Measurements from ENCODE around the gene HK2. TPM values are rescaled to one million over a fixed set of nuclear protein-coding genes. Genes with fewer than 3 reads are reported as not detected.

HK2 gene
- total RNA-seq, 2 donors from 2014 or later: 8.7 to 114 TPM

DNA sequence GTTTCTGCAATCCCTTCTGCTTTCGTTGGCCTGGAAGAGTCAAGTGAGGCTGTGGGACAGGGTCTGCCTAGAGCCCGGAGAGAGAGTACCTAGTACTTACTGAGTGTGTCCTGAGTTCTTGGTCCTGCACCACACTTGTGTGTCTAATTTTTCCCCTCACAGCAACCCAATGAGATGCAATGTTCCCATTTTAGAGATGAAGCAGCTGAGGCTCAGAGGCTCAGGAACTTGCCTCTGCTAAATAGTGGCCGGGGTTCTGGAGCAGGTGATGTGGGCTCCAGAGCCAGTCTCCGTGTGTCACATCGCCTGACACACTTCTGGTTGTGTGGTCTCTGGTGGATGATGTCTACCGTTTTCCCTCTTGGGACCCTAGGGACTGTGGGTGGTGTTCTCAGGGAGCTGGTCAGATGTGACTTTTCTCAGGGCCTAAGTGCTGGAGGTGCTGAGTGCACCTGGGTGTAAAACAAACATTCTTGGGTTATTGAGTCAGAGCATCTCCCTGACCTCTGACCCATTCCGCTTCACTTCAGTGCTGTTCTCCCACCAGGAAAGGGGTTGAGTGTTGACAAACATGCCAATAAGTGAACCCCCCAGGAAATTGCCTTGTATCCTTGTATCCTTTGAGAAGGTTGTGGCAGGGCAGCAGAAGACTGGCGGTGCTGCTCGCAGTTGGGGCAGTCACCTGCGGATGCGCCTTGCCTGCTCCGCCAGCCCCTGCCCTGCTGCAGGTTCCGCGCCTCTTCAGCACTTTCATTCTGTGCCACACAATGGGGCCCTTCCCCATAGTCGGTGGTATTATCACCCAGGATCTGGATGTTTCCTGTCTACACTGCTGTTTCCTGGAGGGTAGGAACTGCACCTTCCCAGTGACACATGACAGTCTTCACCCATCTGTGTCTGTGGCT lies 32.1 kb downstream of the HK2 start:
- no peak overlapping the region for H3K4me3 ChIP-seq
- no peak for DNase-seq (ENCODE audit: low spot score)
- H3K27ac ChIP-seq: no peak overlapping the region
- no peak for TF ChIP-seq POLR2AphosphoS5 (IDR thresholded peaks at IDR 0.05)
- TF ChIP-seq POLR2A (IDR thresholded peaks at IDR 0.05): no peak
- TF ChIP-seq, protein P1, sequence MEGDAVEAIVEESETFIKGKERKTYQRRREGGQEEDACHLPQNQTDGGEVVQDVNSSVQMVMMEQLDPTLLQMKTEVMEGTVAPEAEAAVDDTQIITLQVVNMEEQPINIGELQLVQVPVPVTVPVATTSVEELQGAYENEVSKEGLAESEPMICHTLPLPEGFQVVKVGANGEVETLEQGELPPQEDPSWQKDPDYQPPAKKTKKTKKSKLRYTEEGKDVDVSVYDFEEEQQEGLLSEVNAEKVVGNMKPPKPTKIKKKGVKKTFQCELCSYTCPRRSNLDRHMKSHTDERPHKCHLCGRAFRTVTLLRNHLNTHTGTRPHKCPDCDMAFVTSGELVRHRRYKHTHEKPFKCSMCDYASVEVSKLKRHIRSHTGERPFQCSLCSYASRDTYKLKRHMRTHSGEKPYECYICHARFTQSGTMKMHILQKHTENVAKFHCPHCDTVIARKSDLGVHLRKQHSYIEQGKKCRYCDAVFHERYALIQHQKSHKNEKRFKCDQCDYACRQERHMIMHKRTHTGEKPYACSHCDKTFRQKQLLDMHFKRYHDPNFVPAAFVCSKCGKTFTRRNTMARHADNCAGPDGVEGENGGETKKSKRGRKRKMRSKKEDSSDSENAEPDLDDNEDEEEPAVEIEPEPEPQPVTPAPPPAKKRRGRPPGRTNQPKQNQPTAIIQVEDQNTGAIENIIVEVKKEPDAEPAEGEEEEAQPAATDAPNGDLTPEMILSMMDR (IDR thresholded peaks at IDR 0.05): no peak
- H3K4me1 ChIP-seq (replicated peaks): no peaks in the 10 kb centered on the region
- H3K9me3 ChIP-seq: no peaks in the 10 kb centered on the region
- no peaks in the 10 kb centered on the region for H3K36me3 ChIP-seq
- WGBS: 91% methylated on average over 15 of the region's 15 CpGs
- H3K27me3 ChIP-seq (replicated peaks; ENCODE audit: insufficient read depth): no peaks in the 10 kb centered on the region
- intact Hi-C loops (cut with DNase I): no loop called here

DNA sequence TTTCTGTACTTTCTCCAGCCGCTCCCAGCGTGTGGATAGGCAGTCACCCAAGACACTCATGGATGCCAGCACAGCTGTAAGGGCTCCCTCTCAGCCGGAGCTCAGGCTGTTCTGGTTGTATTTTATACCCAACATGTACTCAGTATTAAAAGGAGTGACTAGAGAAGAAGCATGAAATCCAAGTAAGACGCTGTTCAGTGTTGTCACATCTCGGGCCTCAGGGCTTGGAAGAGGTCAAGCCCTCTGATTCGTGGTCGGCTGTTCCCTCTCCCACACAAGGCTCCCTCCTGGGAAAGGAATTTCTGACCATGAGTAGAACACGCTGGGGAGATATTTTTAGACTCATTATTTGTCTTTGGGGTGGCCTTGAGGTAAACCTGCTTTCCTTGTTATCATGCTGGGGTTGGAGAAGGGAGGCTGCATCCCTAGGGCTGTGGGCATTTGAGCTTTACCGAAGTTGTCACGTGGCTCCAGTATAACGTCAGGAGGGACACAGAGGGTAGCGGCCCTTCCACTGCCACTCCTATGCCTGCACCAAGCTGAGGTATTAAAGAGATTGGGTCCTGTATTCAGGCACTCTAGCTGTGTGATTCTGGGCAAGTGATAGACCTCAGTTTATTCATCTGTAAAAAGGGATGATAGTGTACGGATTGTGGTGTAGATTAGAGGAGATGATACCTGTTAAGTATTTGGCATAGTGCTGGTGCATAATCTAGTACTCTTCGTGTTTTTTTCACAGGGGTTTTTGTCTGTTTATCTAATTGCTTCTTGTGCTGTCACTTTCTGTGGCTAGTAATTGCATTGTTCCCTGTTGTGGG lies 34.1 kb downstream of the HK2 start:
- 42% methylated on average over 14 of the region's 14 CpGs for WGBS
- H3K9me3 ChIP-seq: no peaks in the 10 kb centered on the region
- H3K36me3 ChIP-seq: no peaks in the 10 kb centered on the region
- TF ChIP-seq, protein P1 (IDR thresholded peaks at IDR 0.05): no peak
- TF ChIP-seq POLR2AphosphoS5 (IDR thresholded peaks at IDR 0.05) (no peak), POLR2A (IDR thresholded peaks at IDR 0.05) (no peak)
- no peaks in the 10 kb centered on the region for H3K4me1 ChIP-seq (replicated peaks)
- no peaks in the 10 kb centered on the region for H3K27me3 ChIP-seq (replicated peaks; ENCODE audit: insufficient read depth)
- peak; percentile 24 for DNase-seq (ENCODE audit: low spot score)
- no peak overlapping the region for H3K4me3 ChIP-seq
- intact Hi-C loops (cut with DNase I): no loop called here
- peak overlapping the region; percentile 22 to 43 for H3K27ac ChIP-seq

DNA sequence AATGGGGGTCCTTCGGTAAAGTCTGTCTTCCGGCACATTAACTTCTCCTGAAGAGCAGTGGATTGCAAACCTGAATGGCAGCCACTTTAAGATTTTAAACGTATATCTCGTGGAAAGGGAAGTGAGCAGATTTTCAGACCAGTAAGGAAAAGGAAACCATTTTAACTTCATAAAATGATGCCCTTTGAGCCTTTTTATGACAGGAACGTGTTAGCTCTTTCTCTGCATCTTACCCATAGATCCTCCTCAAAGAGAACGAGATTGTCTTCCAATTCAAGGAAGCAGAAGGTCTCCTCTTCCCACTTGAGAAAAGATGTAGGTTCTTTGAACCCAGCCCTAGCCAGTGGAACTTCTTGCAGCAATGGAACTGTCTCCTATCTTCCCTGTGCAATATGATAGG lies 35.6 kb downstream of the HK2 start:
- TF ChIP-seq POLR2AphosphoS5 (IDR thresholded peaks at IDR 0.05) (no peak), POLR2A (IDR thresholded peaks at IDR 0.05) (no peak)
- TF ChIP-seq, protein P1 (IDR thresholded peaks at IDR 0.05): no peak
- H3K27me3 ChIP-seq (replicated peaks; ENCODE audit: insufficient read depth): no peaks in the 10 kb centered on the region
- DNase-seq (ENCODE audit: low spot score): no peak
- 87% methylated on average over 6 of the region's 6 CpGs for WGBS
- no peaks in the 10 kb centered on the region for H3K36me3 ChIP-seq
- H3K9me3 ChIP-seq: no peaks in the 10 kb centered on the region
- no peak overlapping the region for H3K4me3 ChIP-seq
- intact Hi-C loops (cut with DNase I): no loop called here
- no peak overlapping the region for H3K27ac ChIP-seq
- H3K4me1 ChIP-seq (replicated peaks): no peaks in the 10 kb centered on the region

DNA sequence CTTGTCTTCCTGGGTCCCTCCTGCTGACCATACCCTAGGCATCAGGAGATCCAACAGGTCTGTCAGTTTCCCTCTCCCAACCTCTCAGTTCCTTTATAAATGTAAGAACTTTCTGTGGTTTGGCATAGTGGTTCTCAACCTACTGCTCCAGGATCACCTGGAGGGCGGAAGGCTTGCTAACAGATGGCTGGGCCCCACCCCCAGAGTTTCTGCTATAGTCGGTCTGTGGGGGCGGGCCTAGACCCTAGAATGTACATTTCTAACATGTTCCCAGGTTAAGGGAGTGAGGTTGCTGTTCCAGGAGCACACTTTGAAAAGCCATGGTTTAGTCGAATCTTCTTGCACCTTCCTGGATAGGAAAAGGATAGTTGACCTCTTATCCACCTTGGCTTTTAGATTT lies 37.0 kb downstream of the HK2 start:
- no peaks in the 10 kb centered on the region for H3K36me3 ChIP-seq
- intact Hi-C loops (cut with DNase I): no loop called here
- no peak overlapping the region for H3K27ac ChIP-seq
- no peaks in the 10 kb centered on the region for H3K4me1 ChIP-seq (replicated peaks)
- no peak for TF ChIP-seq POLR2A (IDR thresholded peaks at IDR 0.05)
- TF ChIP-seq, protein P1 (IDR thresholded peaks at IDR 0.05): no peak
- no peak for TF ChIP-seq POLR2AphosphoS5 (IDR thresholded peaks at IDR 0.05)
- no peak for DNase-seq (ENCODE audit: low spot score)
- 93% methylated on average over 4 of the region's 4 CpGs for WGBS
- no peak overlapping the region for H3K4me3 ChIP-seq
- H3K9me3 ChIP-seq: no peaks in the 10 kb centered on the region
- H3K27me3 ChIP-seq (replicated peaks; ENCODE audit: insufficient read depth): no peaks in the 10 kb centered on the region

Measured in prostate gland (tissue), 2 donors.